ENCODE results near the gene AAGAB.
"Not testable (repeated sequence)": the region's sequence is repeated elsewhere in the genome, so short reads cannot be mapped to it uniquely, and the experiment has no call there.

The AAGAB gene

GRCh38 chr15:67253101-67253500 is 1.4 kb downstream of the AAGAB start:
- DNase-seq = no peak

GRCh38 chr15:67251318-67251717 is 3.1 kb downstream of the AAGAB start:
- no peak for DNase-seq

- no peak for DNase-seq
These were observed 4.6 kb downstream of the AAGAB start for GRCh38 chr15:67249830-67250229.

GRCh38 chr15:67248011-67248505 is 6.4 kb downstream of the AAGAB start:
- no peak for DNase-seq

DNA sequence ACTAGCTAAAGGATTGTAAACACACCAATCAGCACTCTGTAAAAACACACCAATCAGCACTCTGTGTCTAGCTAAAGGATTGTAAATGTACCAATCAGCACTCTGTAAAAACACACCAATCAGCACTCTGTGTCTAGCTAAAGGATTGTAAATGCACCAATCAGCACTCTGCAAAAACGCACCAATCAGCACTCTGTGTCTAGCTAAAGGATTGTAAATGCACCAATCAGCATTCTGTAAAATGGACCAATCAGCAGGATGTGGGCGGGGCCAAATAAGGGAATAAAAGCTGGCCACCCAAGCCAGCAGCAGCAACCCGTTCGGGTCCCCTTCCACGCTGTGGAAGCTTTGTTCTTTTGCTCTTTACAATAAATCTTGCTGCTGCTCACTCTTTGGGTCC is 7.9 kb downstream of the AAGAB start:
- DNase-seq = not testable (repeated sequence)

DNA sequence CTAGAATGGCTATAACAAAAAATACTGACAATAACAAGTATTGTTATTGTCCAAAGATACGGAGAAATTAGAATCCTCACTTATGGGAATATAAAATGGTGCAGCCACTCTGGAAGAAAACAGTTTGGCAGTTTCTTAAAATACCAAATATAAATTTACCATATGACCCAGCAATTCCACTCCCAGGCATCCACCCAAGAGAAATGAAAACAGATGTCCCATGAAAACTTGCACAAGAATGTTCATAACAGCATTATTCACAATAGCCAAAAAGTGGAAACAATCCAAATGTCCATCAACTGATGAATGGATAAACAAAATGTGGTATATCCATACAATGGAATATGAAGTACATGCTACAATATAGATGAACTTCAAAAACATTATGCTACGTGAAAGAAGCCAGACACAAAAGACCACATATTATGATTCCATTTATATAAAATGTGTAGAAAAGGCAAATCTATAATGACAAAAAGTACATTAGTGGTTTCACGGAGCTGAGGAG is 9.4 kb downstream of the AAGAB start:
- DNase-seq = no peak

DNA sequence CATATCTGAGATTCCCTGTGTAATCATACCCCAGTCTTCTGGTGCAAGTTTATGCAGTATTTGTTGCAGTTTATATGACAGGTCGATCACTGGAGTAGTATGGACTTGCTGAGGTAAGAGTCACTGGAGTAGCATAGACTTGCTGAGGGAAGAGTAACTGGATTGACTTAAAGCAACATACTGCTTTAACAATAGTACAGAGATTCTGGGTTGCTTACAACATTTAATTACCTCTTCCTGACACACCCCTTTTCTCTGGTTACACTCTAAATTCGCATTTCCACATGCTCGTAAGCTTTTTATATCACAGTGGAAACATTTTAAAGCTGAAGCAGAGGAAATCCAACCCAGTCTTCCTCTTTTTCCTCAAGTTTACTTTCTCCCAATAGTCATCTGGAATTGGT is 11.8 kb downstream of the AAGAB start:
- DNase-seq = no peak

DNA sequence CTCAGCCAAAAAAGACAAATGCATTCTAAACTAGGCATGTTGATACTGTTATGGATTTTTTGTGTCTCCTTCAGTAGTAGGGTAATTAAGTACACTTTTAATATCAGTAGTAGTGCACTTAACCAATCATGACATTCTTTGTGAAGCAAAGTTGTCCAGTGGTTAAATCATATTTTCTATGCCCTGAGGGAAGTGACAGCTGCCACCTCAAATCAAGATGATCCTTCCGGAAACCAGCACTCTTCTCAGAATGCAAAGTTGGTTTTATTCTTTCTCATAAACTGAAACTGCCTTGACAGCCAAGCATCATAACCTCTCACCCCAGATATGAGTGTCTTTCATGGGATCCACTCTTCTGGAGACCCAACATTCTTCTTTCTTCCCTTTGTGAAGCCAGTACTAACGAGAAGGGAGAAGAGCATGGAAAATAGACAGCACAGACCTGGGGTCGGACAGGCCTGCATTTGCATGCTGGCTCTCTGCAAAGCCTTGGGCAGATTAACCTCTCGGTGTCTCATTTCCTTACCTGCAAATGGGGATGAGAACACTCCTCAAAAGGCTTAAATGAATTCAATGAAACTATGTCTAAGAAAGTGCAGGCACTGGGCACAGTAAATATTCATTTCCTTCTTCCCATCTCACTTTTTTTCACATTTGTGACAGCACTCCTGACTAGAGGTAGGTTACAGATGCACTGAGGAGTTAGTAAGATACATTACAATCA is 13.2 kb downstream of the AAGAB start:
- DNase-seq = no peak

- no peak for DNase-seq
These were observed 14.0 kb downstream of the AAGAB start for GRCh38 chr15:67240235-67241131.

DNA sequence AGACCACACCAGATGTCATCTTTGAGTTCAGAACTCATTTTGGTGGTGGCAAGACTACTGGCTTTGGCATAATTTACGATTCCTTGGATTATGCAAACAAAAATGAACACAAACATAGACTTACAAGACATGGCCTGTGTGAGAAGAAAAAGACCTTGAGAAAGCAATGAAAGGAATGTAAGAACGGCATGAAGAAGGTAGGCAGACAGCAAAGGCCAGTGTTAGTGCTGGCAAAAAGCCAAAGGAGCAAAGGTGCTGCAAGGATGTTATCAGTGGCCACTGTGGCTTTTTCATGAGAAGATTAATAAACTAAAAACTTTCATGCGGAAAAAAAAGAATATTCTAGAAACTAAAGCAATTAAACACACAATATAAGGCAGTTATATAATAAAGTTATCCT is 21.9 kb downstream of the AAGAB start:
- DNase-seq = no peak

- no peak for DNase-seq
These were observed 24.0 kb downstream of the AAGAB start for GRCh38 chr15:67230504-67230903.

- DNase-seq = no peak
These were observed 26.2 kb downstream of the AAGAB start for GRCh38 chr15:67228286-67228685.

- no peak for DNase-seq
These were observed 26.6 kb downstream of the AAGAB start for GRCh38 chr15:67227846-67228245.

DNA sequence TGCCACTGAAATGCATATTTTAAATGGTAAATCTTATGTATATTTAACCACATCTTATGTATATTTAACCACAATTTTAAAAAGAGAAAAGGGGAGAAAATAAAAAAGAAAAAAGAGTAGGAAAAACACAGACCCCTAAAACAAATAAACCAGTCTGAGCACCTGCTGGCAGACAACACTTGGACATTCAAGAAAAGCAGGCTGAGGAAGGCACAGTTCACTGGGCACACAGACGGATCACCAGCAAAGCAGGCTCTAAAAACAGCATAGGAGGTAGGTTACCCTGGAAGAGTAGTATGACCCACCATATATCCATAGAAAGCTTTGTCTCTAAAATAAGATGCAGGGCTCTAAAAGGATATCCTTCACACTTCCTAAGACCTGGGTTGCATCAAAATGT is 27.0 kb downstream of the AAGAB start:
- DNase-seq = no peak

DNA sequence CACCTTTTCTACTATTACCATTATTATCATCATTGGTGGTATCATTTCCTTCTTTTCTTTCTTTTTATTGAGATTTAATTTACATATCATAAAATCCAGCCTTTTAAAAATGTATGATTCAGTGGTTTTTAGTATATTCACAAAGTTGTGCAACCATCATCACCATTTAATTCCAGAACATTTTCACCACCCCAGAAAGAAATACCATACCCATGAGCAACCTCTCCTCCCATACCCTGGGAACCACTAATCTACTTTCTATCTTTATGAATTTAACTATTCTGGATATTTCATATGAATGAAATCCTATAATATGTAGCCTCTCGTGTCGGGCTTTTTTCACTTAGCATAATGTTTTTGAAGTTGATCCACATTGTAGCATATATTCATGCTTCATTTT is 29.1 kb downstream of the AAGAB start:
- DNase-seq = no peak

DNA sequence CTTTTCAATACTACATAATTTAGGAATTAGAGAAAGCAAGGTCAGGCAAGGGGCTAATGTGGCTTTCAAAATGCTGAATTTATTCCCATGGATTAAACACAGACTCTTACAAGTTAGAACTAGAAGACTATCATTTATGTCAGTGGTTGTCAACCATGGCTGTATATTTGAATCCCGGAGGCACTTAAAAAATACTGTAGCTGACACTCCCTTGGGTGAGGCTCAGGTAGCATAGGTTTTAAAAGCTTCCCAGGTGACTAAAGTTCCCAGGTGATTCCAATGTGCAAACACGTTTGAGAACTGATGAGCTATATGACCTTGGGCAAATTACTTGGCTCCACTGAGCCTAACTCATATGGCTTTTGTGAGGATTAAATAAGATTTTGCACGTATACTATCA is 29.6 kb downstream of the AAGAB start:
- no peak for DNase-seq

DNA sequence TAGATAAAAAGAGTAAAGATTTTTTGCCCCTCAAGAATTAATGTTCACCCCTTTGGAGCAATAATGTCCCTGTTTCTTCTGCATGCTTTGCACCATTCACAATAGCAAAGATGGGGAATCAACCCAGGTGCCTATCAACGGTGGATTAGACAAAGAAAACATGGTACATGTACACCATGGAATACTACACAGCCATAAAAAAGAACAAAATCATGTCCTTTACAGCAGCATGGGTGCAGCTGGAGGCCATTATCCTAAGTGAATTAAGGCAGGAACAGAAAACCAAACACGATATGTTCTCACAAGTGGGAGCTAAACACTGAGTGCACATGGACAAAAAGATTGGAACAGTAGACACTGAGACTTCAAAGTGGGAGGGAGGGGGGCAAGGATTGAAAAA is 35.2 kb downstream of the AAGAB start:
- no peak for DNase-seq

DNA sequence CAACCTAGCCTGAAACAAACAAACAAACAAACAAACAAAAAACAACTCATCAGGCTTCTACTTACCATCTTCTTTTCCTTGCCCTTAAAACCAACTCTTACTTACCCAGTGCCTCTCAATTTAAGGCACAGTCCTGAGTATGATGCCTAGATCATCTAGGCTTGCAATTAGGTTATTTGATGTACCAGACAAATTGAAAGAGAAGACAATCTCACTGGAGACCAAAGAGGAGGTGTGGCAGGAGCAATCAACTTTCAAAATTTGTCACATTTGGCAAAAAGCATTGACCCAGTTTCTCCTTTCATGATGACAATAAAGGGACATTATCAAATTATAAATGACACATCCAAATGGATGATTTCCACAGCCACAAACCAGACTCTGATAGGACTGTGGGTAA is 36.0 kb downstream of the AAGAB start:
- DNase-seq = no peak

DNA sequence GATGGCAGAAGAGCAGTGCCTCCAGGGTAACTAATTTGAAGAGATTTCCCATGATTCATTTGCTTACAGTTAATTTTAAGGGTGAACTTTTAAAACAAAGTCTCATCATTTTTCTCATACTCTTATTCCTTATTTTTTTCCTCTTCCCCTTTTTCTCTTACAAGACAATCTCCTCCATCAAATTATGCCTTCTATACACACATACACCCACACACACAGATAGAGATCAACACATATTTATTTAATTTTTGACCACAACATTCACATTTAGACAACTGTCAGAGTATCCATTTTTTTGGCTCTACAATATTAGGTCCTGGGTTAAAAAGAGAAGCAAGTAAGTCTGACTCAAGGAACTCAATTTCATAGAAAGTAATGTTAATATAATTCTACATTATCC is 37.6 kb downstream of the AAGAB start:
- no peak for DNase-seq

- DNase-seq = no peak
These were observed 39.4 kb downstream of the AAGAB start for GRCh38 chr15:67215102-67215501.

DNA sequence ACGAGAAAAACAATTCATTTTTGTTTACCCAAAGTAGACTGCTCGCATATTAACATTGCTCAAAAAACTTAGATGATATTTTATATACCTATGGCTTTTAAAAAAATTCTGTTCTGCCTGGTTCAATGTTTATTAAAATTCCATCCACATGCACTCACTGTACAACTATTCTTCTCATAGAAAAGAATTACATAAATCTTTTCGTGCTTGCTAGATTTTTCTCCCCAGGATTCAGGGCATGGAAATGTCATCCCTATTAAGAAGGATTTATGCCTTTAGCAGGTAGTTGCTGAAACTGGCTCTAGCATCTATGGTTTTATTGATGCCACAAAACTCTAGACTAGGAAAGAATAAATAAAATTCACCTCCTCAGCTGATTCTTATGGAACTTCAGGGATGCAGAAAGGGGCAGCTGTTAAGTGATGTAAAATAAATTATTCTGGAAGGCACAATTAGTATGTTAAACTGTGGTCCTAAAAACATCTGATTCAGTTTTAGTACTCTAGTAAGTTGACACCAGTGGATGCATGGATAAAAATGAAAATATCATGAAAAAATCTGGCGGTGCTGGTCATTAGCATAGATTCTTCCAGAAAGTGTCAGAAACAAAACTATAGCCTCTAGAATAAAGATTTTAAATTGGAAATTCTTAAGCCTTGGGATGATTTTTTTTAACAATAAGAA is 41.6 kb downstream of the AAGAB start:
- no peak for DNase-seq

DNA sequence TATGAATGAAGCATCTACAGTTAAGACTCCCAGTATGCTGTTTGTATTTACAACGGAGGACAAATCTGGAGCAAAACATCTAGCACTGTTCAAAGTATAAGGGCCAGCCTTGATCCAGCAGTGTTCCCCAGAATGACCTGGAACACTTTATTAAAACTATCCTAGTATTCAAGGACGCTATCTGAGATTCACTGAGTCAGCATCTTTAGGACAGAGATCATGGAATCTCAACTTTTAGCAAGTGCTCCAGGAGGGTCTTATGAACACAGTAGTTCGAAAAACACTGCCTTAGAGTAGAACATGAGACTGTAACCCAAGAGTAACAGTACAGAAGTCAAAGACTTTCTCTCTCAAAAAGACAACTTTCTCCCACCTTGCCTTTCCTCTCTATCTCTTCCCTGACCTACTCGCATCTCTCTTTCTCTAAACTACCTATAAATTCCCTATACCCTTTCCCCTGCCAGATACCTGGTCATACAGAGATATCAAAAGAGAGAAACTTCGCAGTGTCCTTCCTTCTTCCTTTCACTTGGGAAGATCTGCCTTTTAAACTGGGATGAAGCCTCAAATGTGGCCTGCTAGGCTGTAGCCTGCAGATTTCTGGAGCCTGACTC is 43.8 kb downstream of the AAGAB start:
- no peak for DNase-seq

DNA sequence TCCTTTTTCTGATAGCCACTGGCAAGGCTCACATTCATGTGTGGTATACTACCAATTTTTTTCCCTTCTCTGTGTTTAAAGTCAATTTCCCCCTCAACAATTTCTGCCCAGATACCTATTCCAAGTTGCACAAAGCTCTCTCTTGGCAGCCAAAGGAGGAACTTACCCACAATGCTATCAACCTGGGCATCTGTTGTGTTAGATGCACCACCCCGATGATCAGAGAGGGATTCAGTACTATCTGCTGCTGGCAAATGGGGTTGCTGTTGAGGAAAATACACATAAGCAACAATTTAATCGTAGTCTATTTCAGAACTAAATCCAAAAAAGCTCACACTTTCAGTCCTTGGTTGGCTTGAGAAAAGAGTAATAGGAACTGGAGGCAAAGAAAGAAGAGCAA is 46.1 kb downstream of the AAGAB start:
- no peak for DNase-seq

Measured in right hindlimb (tissue), 1 donor.